RCC 7860 (cell line): ENCODE results near the gene PI4K2B.
"Not testable (repeated sequence)": the region's sequence is repeated elsewhere in the genome, so short reads cannot be mapped to it uniquely, and the experiment has no call there.

Experiments used
- DNase-seq: peaks from one replicate; pipeline ENCODE4 v3.0.0-alpha.2; 2015; ENCODE audit warnings: low spot score
- FAIRE-seq: peaks from 2 replicates; lab custom pipeline; 2012; peaks lifted over from hg19 to GRCh38; lab: Jason Lieb, UNC

PI4K2B gene

GRCh38 chr4:25302626-25303025, 68.8 kb downstream of the PI4K2B start:
- FAIRE-seq, result no peak
- no peak for DNase-seq

- DNase-seq (no peak), FAIRE-seq (no peak)
Measured at GRCh38 chr4:25303578-25303977, 69.7 kb downstream of the PI4K2B start.

- DNase-seq (no peak), FAIRE-seq (no peak)
Measured at GRCh38 chr4:25306518-25307057, 72.8 kb downstream of the PI4K2B start.

- no peak for FAIRE-seq
Measured at GRCh38 chr4:25307596-25307995, 73.8 kb downstream of the PI4K2B start.

GRCh38 chr4:25308306-25308705, 74.5 kb downstream of the PI4K2B start:
- no peak for FAIRE-seq
- peak; percentile 28 for DNase-seq

More at GRCh38 chr4:25307596-25307995, 73.8 kb downstream of the PI4K2B start:
- DNase-seq, result no peak

GRCh38 chr4:25308761-25309160, 74.9 kb downstream of the PI4K2B start:
- DNase-seq, result peak; percentile 35
- no peak for FAIRE-seq

- no peak for FAIRE-seq
- no peak for DNase-seq
Measured at GRCh38 chr4:25310066-25310802, 76.4 kb downstream of the PI4K2B start.

GRCh38 chr4:25310803-25311166, 77.0 kb downstream of the PI4K2B start:
- FAIRE-seq (no peak), DNase-seq (no peak)

- FAIRE-seq, result peak; percentile 54
- DNase-seq, result peak; percentile 79
Measured at GRCh38 chr4:25312496-25313200, 78.8 kb downstream of the PI4K2B start, which contains the start of gene ZCCHC4. Gene ZCCHC4, plus strand, starts transcription at chr4:25312774. Its CDS starts 36 bp downstream, at chr4:25312810.

- FAIRE-seq (no peak), DNase-seq (no peak)
Measured at GRCh38 chr4:25313201-25313895, 79.5 kb downstream of the PI4K2B start.

- FAIRE-seq (no peak), DNase-seq (no peak)
Measured at GRCh38 chr4:25320336-25320735, 86.5 kb downstream of the PI4K2B start.

- FAIRE-seq (peak; percentile 96), DNase-seq (peak; percentile 74)
Measured at GRCh38 chr4:25320773-25321172, 86.9 kb downstream of the PI4K2B start.

GRCh38 chr4:25321703-25322102, 87.9 kb downstream of the PI4K2B start:
- DNase-seq (no peak), FAIRE-seq (no peak)

GRCh38 chr4:25328463-25328862, 94.6 kb downstream of the PI4K2B start:
- not testable (repeated sequence) for FAIRE-seq, DNase-seq
